ENCODE results near the gene CPA5.

CPA5 gene

GRCh38 chr7:130298544-130299326, 45.9 kb upstream of the CPA5 start:
- H3K4me2 ChIP-seq (ENCODE audit: insufficient read depth, low read length) = no peak overlapping the region
- no peak for ATAC-seq (ENCODE audit: insufficient read depth, low read depth)

DNA sequence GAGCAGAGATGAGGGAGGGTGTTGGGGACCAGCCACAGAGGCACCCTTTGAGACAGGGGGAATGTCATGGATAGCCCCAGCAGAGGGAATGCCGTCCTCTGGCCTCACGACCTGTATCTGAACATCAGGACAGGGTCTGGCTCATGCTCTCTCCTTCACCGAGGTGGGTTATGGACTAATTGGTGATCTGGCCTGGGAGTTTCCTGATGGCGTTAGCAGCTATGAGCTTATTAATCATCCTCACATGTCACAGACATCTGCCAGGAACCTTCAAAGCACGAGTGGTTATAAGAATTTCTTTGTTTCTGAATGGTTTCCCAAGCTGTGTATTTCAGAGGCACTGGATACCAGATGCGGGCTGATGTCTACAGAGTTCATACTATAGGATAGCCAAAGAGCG, 44.8 kb upstream of the CPA5 start:
- Histone ChIP-seq H3K79me2 (ENCODE audit: insufficient read depth, low read length) (no peaks in the 10 kb centered on the region), H3K9ac (ENCODE audit: low read depth, low read length) (no peak overlapping the region), H3K9me3 (ENCODE audit: insufficient read depth, low read length, severe bottlenecking) (no peaks in the 10 kb centered on the region), H3K36me3 (ENCODE audit: insufficient read depth, low read length) (no peaks in the 10 kb centered on the region), H3K4me3 (ENCODE audit: low read depth in 1 of 2, low read length in 2 of 2) (no peak overlapping the region), H3K4me2 (ENCODE audit: insufficient read depth, low read length) (no peak overlapping the region), H2AFZ (ENCODE audit: low read depth, low read length) (no peak overlapping the region), H3K27ac (ENCODE audit: low read length) (no peak overlapping the region), H3K4me1 (ENCODE audit: insufficient read depth, low read length) (no peaks in the 10 kb centered on the region), H3K27me3 (ENCODE audit: insufficient read depth, low read length, poor library complexity) (peaks cover 15% of the 10 kb centered on the region), H4K20me1 (ENCODE audit: insufficient read depth, low read length) (no peaks in the 10 kb centered on the region)
- TF ChIP-seq CTCF (IDR thresholded peaks at IDR 0.05; ENCODE audit: borderline replicate concordance, extremely low read depth, low read length, poor library complexity, severe bottlenecking) (no peak), EZH2 (IDR thresholded peaks at IDR 0.05; ENCODE audit: borderline replicate concordance, low read depth, low read length, severe bottlenecking) (no peak)
- DNase-seq (no peak), ATAC-seq (ENCODE audit: insufficient read depth, low read depth) (no peak)

More at GRCh38 chr7:130298544-130299326, 45.9 kb upstream of the CPA5 start:
- H3K27ac ChIP-seq (ENCODE audit: low read length) = no peak overlapping the region
- H3K27me3 ChIP-seq (ENCODE audit: insufficient read depth, low read length, poor library complexity) = peaks cover 15% of the 10 kb centered on the region
- no peak for TF ChIP-seq EZH2 (IDR thresholded peaks at IDR 0.05; ENCODE audit: borderline replicate concordance, low read depth, low read length, severe bottlenecking)
- no peak for TF ChIP-seq CTCF (IDR thresholded peaks at IDR 0.05; ENCODE audit: borderline replicate concordance, extremely low read depth, low read length, poor library complexity, severe bottlenecking)
- no peak overlapping the region for H2AFZ ChIP-seq (ENCODE audit: low read depth, low read length)
- no peaks in the 10 kb centered on the region for H3K79me2 ChIP-seq (ENCODE audit: insufficient read depth, low read length)
- no peaks in the 10 kb centered on the region for H4K20me1 ChIP-seq (ENCODE audit: insufficient read depth, low read length)
- H3K9ac ChIP-seq (ENCODE audit: low read depth, low read length) = no peak overlapping the region
- no peak for DNase-seq
- H3K36me3 ChIP-seq (ENCODE audit: insufficient read depth, low read length) = no peaks in the 10 kb centered on the region
- H3K4me3 ChIP-seq (ENCODE audit: low read depth in 1 of 2, low read length in 2 of 2) = no peak overlapping the region
- H3K9me3 ChIP-seq (ENCODE audit: insufficient read depth, low read length, severe bottlenecking) = no peaks in the 10 kb centered on the region
- H3K4me1 ChIP-seq (ENCODE audit: insufficient read depth, low read length) = no peaks in the 10 kb centered on the region

- no peaks in the 10 kb centered on the region for H4K20me1 ChIP-seq (ENCODE audit: insufficient read depth, low read length)
- no peaks in the 10 kb centered on the region for H3K9me3 ChIP-seq (ENCODE audit: insufficient read depth, low read length, severe bottlenecking)
- DNase-seq (no peak), ATAC-seq (ENCODE audit: insufficient read depth, low read depth) (no peak)
- no peak overlapping the region for H3K4me3 ChIP-seq (ENCODE audit: low read depth in 1 of 2, low read length in 2 of 2)
- H3K79me2 ChIP-seq (ENCODE audit: insufficient read depth, low read length) = no peaks in the 10 kb centered on the region
- H3K27me3 ChIP-seq (ENCODE audit: insufficient read depth, low read length, poor library complexity) = peaks cover 15% of the 10 kb centered on the region
- no peak for TF ChIP-seq EZH2 (IDR thresholded peaks at IDR 0.05; ENCODE audit: borderline replicate concordance, low read depth, low read length, severe bottlenecking)
- TF ChIP-seq CTCF (IDR thresholded peaks at IDR 0.05; ENCODE audit: borderline replicate concordance, extremely low read depth, low read length, poor library complexity, severe bottlenecking) = no peak
- no peak overlapping the region for H3K4me2 ChIP-seq (ENCODE audit: insufficient read depth, low read length)
- no peaks in the 10 kb centered on the region for H3K36me3 ChIP-seq (ENCODE audit: insufficient read depth, low read length)
- no peak overlapping the region for H3K9ac ChIP-seq (ENCODE audit: low read depth, low read length)
- no peaks in the 10 kb centered on the region for H3K4me1 ChIP-seq (ENCODE audit: insufficient read depth, low read length)
- no peak overlapping the region for H2AFZ ChIP-seq (ENCODE audit: low read depth, low read length)
- no peak overlapping the region for H3K27ac ChIP-seq (ENCODE audit: low read length)
Measured at GRCh38 chr7:130301501-130302020, 43.1 kb upstream of the CPA5 start.
